Neural cell (in vitro differentiated cells): ENCODE data around the gene SKI. TPM values are rescaled to one million over a fixed set of nuclear protein-coding genes. Genes with fewer than 3 reads are reported as not detected.

Source experiments
- H2AFZ ChIP-seq: fragments of 200-600, 300-800 bp; sonication (generic), shearing (Covaris generic); 2 replicates; pipeline ENCODE4 v1.6.0; 2014; ENCODE audit warnings: low read depth, mild to moderate bottlenecking, antibody characterized with exemption, low read length, moderate library complexity
- H3F3A ChIP-seq: fragments of 200-600 bp; shearing (Covaris generic); 2 replicates; pipeline ENCODE4 v1.6.1; 2016; ENCODE audit warnings: mild to moderate bottlenecking, moderate library complexity, mixed read lengths, antibody characterized with exemption, low read length; ENCODE audit not compliant: insufficient read depth, poor library complexity, severe bottlenecking
- H3K27ac ChIP-seq: fragments of 200-600, 300-800 bp; sonication (generic), shearing (Covaris generic); 2 replicates; pipeline ENCODE4 v1.5.1; 2014; ENCODE audit warnings: mild to moderate bottlenecking, low read length, moderate library complexity
- H3K27me3 ChIP-seq: fragments of 300-800, 200-600 bp; sonication (generic), shearing (Covaris generic); 2 replicates; pipeline ENCODE4 v1.6.0; 2014; ENCODE audit warnings: mild to moderate bottlenecking, low read depth, low read length, moderate library complexity; ENCODE audit not compliant: insufficient read depth
- H3K36me3 ChIP-seq: fragments of 300-800, 200-600 bp; sonication (generic), shearing (Covaris generic); 2 replicates; pipeline ENCODE4 v1.5.1; 2014; ENCODE audit warnings: mild to moderate bottlenecking, antibody characterized with exemption, low read length, moderate library complexity; ENCODE audit not compliant: insufficient read depth
- H3K4me2 ChIP-seq: fragments of 300-800, 200-600 bp; sonication (generic), shearing (Covaris generic); 2 replicates; pipeline ENCODE4 v1.6.0; 2014; ENCODE audit warnings: mild to moderate bottlenecking, low read length
- H3K4me3 ChIP-seq: fragments of 300-800, 200-600 bp; sonication (generic), shearing (Covaris generic); 2 replicates; pipeline ENCODE4 v1.5.1; 2014; ENCODE audit warnings: mild to moderate bottlenecking, low read length, moderate library complexity
- H3K79me2 ChIP-seq: fragments of 200-600 bp; shearing (Covaris generic); replicated peaks from 2 replicates; pipeline ENCODE4 v1.6.0; 2014; ENCODE audit warnings: mild to moderate bottlenecking, low read length, moderate library complexity; ENCODE audit not compliant: insufficient read depth
- H3K9ac ChIP-seq: fragments of 300-800, 200-600 bp; sonication (generic), shearing (Covaris generic); 2 replicates; pipeline ENCODE4 v1.6.1; 2016; ENCODE audit warnings: mild to moderate bottlenecking, low read length, mixed read lengths
- H3K9me2 ChIP-seq: fragments of 200-600 bp; shearing (Covaris generic); 2 replicates; pipeline ENCODE4 v1.6.1; 2016; ENCODE audit warnings: mild to moderate bottlenecking, low read length, mixed read lengths; ENCODE audit not compliant: insufficient read depth
- H3K9me3 ChIP-seq: fragments of 200-600, 300-800 bp; sonication (generic), shearing (Covaris generic); 2 replicates; pipeline ENCODE4 v1.6.1; 2016; ENCODE audit warnings: mild to moderate bottlenecking, mixed run types, low read length, moderate library complexity, mixed read lengths
- H4K20me1 ChIP-seq: fragments of 200-600 bp; shearing (Covaris generic); 2 replicates; pipeline ENCODE4 v1.6.1; 2016; ENCODE audit warnings: mild to moderate bottlenecking, mixed run types; ENCODE audit not compliant: insufficient read depth
- CTCF ChIP-seq: fragments of 450-650 bp; IDR thresholded peaks from 2 replicates; pipeline ENCODE4 v1.5.1; 2014; ENCODE audit warnings: antibody characterized with exemption, mild to moderate bottlenecking, moderate library complexity; ENCODE audit not compliant: poor library complexity, severe bottlenecking
- EP300 ChIP-seq: fragments of 450-650 bp; conservative IDR thresholded peaks from 2 replicates; pipeline ENCODE4 v1.6.1; 2014; ENCODE audit warnings: antibody characterized with exemption, mild to moderate bottlenecking, moderate library complexity; ENCODE audit not compliant: poor library complexity, severe bottlenecking
- EZH2 ChIP-seq: fragments of 200-600, 300-800 bp; shearing (Covaris generic), sonication (generic); IDR thresholded peaks from 2 replicates; pipeline ENCODE4 v1.6.1; 2014; ENCODE audit warnings: antibody characterized with exemption, low read length, borderline replicate concordance, mild to moderate bottlenecking; ENCODE audit not compliant: insufficient read depth, poor library complexity, severe bottlenecking
- MXI1 ChIP-seq: fragments of 450-650 bp; conservative IDR thresholded peaks from 2 replicates; pipeline ENCODE4 v1.6.1; 2014; ENCODE audit warnings: antibody characterized with exemption, mild to moderate bottlenecking; ENCODE audit not compliant: poor library complexity, severe bottlenecking
- POLR2AphosphoS5 ChIP-seq: IDR thresholded peaks from 2 replicates; pipeline ENCODE4 v1.6.1; 2012
- RAD21 ChIP-seq: fragments of 450-650 bp; conservative IDR thresholded peaks from 2 replicates; pipeline ENCODE4 v1.6.1; 2014; ENCODE audit warnings: antibody characterized with exemption, mild to moderate bottlenecking, moderate library complexity
- REST ChIP-seq: IDR thresholded peaks from 2 replicates; pipeline ENCODE4 v1.6.1; 2012; ENCODE audit warnings: borderline replicate concordance
- SMC3 ChIP-seq: fragments of 450-650 bp; conservative IDR thresholded peaks from 2 replicates; pipeline ENCODE4 v1.6.1; 2014; ENCODE audit warnings: antibody characterized with exemption, mild to moderate bottlenecking, moderate library complexity; ENCODE audit not compliant: poor library complexity
- TAF1 ChIP-seq: IDR thresholded peaks from 2 replicates; pipeline ENCODE4 v1.6.1; 2012; ENCODE audit warnings: low read depth
- polyA plus RNA-seq: library from polyadenylated mRNA; depleted of rRNA; stranded (reverse); fragments of >200 nt; gene quantifications from 2 replicates; pipeline ENCODE4 v1.2.3, GENCODE V29; 2014

The SKI gene
- polyA plus RNA-seq, 1 donor from 2014 or later: 4.1 TPM

- H3K4me3 ChIP-seq: no peak overlapping the region
- TF ChIP-seq TAF1: no peak
- no peak for TF ChIP-seq MXI1
- no peak for TF ChIP-seq CTCF
- TF ChIP-seq RAD21: no peak
- TF ChIP-seq REST: no peak
- TF ChIP-seq SMC3: no peak
- no peak for TF ChIP-seq EZH2
- no peak for TF ChIP-seq POLR2AphosphoS5
- no peak for TF ChIP-seq EP300
- no peak overlapping the region for H3K27ac ChIP-seq
Measured at GRCh38 chr1:2253036-2253796, 25.1 kb downstream of the SKI start.

GRCh38 chr1:2253797-2254480 lies 25.8 kb downstream of the SKI start:
- TF ChIP-seq REST: no peak
- TF ChIP-seq TAF1: no peak
- TF ChIP-seq POLR2AphosphoS5: no peak
- TF ChIP-seq MXI1: no peak
- TF ChIP-seq SMC3: no peak
- TF ChIP-seq RAD21: no peak
- no peak for TF ChIP-seq CTCF
- TF ChIP-seq EZH2: no peak
- TF ChIP-seq EP300: no peak
- Histone ChIP-seq H3K4me2 (no peak overlapping the region), H3K9ac (no peak overlapping the region), H2AFZ (no peak overlapping the region), H3F3A (no peaks in the 10 kb centered on the region), H3K9me3 (no peaks in the 10 kb centered on the region), H3K9me2 (no peaks in the 10 kb centered on the region), H3K27me3 (no peaks in the 10 kb centered on the region), H4K20me1 (peaks cover 3% of the 10 kb centered on the region), H3K4me3 (no peak overlapping the region), H3K36me3 (no peaks in the 10 kb centered on the region), H3K27ac (no peak overlapping the region), H3K79me2 (peaks cover 91% of the 10 kb centered on the region)

More at GRCh38 chr1:2253036-2253796, 25.1 kb downstream of the SKI start:
- Histone ChIP-seq H4K20me1 (peaks cover 8% of the 10 kb centered on the region), H3K9me2 (no peaks in the 10 kb centered on the region), H3K27me3 (no peaks in the 10 kb centered on the region), H3K9me3 (no peaks in the 10 kb centered on the region), H3K36me3 (no peaks in the 10 kb centered on the region), H3K79me2 (peaks cover 91% of the 10 kb centered on the region), H3K9ac (no peak overlapping the region), H3K4me2 (no peak overlapping the region), H3F3A (no peaks in the 10 kb centered on the region), H2AFZ (no peak overlapping the region)
